GM18508 (cell line): ENCODE data around the gene GBX2.
"Not testable (repeated sequence)": the region's sequence is repeated elsewhere in the genome, so short reads cannot be mapped to it uniquely, and the experiment has no call there.

Experiments
- ATAC-seq: cut with Tn5 transposase; IDR thresholded peaks from one replicate; pipeline ENCODE4 v1.9.1; 2021; ENCODE audit warnings: moderate number of reproducible peaks; ENCODE audit not compliant: insufficient read depth, unreplicated experiment

GBX2 gene

GRCh38 chr2:236157815-236158498 lies 10.2 kb downstream of the GBX2 start:
- no peak for ATAC-seq

DNA sequence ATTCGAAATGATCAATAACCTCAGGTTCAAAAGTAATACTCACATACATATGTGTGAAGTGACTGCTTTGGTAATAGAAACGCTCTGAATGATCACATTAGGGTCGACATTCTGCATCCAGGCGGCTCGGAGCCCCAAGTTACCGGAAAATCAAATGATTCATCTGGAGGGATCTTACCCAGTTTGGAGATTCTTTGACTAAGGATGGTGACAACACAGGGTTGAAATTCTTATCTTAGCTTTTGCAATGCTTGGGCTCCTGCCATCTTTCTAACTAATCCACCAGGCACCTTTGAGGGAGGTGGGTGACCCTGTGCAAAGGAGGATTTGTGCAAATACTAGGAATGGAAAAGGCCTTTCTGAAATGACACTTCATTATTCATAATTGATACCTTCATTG lies 10.8 kb downstream of the GBX2 start:
- ATAC-seq, result no peak

DNA sequence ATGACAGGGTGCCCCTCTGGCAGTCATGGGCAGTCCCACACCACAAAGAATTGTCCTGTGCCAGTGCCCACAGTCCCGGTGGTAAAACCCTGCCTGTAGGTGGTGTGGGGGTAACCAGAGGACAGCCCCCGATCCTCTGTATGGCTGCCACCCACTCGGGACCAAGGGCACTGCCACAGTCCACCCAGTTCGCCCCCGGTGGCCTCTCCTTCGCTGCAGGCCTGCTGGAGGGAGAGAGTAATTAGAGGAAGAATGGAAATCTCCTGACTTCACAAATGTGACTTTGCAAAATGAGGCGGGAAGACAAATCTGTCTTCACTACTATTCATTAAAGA lies 11.4 kb downstream of the GBX2 start:
- ATAC-seq, result no peak

GRCh38 chr2:236156095-236156859 lies 11.9 kb downstream of the GBX2 start:
- no peak for ATAC-seq

GRCh38 chr2:236155406-236155805 lies 12.8 kb downstream of the GBX2 start:
- ATAC-seq, result no peak

- ATAC-seq, result no peak
Measured at GRCh38 chr2:236146436-236146835, 21.8 kb downstream of the GBX2 start.

DNA sequence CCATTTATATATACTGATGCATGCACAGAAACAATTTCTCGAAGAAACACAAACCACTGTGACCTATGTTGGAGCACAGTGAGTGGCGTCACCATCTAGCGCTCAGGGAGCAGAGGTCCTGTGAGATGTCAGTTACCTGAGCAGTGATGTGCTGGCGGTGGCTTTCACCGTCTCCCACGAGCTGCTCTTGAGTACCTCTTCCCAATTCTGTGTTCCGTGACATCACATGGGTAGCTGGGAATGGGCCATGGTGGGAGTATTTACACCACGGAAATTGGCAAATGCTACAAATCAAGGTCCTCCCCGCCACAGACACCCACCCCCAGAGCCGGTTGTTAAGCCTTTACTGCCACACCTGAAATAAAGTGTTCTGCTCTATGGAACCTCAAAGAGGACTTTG lies 24.4 kb downstream of the GBX2 start:
- no peak for ATAC-seq

DNA sequence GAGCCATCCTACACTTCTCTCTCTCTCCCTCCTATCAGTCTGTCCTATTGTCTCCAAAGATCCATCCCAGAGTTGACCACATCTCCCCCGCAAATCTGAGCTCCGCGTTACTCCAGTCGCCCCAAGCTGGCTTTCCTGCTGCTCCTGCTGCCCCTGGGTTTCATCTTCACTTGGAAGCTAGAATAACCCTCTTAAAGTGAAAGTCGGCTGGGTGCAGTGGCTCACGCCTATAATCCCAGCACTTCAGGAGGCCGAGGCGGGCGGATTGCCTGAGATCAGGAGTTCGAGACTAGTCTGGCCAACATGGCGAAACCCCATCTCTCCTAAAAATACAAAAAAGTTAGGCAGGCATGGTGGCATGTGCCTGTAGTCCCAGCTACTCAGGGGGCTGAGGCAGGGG lies 26.6 kb downstream of the GBX2 start:
- ATAC-seq, result not testable (repeated sequence)

- no peak for ATAC-seq
Measured at GRCh38 chr2:236137066-236137465, 31.1 kb downstream of the GBX2 start.

GRCh38 chr2:236136538-236136937 lies 31.6 kb downstream of the GBX2 start:
- ATAC-seq, result no peak

GRCh38 chr2:236133410-236134012 lies 34.7 kb downstream of the GBX2 start:
- no peak for ATAC-seq

- no peak for ATAC-seq
Measured at GRCh38 chr2:236131073-236131692, 37.0 kb downstream of the GBX2 start.

GRCh38 chr2:236130349-236130998 lies 37.7 kb downstream of the GBX2 start:
- ATAC-seq, result no peak

DNA sequence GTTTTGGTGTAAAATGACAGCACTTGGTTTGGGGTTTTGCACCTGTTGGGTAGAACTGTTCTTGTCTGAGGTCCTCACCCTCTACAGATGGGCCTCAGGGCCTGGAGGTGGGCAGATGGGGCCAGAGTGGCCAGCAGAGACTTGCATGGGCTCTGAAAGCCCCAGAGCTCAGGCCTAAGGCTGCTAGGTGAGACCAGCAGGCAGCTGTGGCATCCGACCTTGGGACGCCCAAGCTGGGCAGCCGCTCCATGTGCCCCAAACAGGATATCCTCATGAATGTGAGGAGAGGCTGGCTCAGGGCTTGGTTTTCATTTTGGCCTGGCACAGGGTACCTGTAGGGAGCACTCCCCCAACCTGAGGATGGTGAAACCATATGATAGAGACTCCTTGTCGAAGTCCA lies 38.3 kb downstream of the GBX2 start:
- ATAC-seq, result no peak

DNA sequence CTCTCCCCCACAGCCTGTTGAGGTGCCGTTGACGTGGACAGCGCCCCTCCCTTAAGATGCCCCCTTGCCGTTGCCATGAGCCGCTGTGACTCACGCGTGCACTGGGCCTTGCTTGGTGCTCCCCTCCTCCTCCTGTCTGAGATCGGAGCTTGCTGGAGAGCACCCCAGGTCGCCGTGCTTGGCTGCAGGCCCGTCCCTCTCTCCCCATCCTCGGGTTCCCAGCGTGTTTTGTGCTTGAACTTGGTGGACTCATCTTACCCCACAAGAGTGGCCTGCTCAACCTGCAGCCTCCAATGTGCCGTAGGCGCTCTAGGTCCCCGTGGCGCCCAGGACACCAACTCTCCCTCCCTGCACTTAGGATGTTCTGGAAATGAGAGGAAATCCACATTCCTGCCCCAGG lies 39.9 kb downstream of the GBX2 start:
- no peak for ATAC-seq

DNA sequence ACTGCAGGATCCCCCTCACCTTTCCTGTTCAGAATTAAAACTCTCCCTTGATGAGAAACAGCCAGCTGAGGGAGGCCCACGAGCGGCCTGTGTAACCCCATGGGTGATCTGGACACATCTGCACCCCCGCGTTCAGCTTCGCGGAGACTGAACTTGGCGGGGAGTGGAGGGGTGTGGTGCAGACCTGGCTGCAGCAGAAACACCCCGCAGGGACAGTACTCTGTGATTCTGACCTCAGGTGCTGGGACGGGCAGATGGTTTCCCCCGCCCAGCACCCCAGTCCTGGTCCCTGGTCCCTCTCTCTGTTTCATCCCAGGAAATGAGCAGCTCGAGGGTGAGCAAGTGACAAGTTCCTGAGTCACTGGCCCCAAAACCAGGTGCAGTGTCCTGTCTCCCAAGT lies 41.2 kb downstream of the GBX2 start:
- no peak for ATAC-seq

DNA sequence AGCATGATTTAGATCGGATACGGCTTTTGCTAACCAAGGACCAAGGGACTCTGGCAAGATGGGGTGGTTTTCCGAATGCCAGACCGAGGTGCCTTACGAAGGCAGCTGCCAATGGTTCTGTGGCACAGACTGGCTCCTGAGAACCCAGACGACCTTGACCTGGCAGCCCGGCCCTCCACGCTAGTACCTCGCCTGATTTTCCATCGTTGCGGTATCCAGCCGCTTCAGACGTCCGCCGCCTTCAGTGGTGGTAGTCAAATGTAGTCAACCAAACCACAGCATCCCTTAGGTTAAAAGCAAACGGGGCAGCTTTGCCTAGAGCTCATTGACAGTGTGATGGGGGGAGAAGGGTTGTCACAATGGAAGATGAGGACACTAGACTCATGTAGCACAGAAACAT lies 42.6 kb downstream of the GBX2 start:
- ATAC-seq, result no peak

DNA sequence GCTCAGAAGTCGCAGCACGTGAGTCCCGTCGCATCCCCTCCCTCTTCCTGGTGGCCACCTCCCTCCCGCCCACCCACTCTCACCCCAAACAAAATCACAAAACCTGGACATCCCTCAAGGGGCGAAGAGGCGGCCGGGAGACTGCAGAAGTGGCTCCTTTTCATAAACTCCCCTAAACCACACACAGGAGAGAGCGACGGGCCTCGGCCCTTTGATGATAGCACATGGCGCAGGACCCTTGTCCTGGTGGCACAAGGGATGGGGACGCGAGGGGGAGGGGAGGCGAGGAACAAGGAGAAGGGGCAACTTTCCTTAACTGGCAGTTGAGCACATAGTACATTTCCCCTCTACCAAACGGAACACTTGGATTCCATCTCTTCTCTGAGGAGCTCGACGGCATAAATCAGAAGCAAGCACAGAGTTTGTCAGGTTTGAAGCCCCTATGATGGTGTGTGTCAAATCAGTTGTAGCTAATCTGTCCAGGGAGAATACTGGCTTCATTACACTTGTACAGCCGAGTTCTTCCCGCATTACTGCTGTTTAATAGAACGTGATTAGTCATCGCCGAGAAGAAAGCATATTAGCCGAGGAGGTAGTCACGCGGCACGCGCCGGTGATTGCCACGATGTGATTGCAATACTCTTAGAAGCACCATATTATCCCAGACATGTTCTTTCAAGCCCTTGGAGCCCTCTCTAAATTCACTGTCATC lies 43.8 kb downstream of the GBX2 start:
- ATAC-seq, result no peak

DNA sequence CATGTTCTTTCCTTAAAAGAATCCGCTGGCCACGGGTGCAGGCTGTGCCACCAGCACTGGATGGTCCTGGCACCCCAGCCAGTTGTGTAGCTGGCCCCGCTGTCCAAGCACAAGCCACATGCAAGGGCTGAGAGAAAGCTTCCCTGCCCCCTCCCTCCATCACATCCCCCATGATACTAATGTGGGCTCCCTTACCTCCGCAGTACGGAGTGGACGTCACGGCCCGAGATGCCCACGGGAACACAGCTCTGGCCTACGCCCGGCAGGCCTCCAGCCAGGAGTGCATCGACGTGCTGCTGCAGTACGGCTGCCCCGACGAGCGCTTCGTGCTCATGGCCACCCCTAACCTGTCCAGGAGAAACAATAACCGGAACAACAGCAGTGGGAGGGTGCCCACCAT lies 44.5 kb downstream of the GBX2 start:
- ATAC-seq, result no peak

DNA sequence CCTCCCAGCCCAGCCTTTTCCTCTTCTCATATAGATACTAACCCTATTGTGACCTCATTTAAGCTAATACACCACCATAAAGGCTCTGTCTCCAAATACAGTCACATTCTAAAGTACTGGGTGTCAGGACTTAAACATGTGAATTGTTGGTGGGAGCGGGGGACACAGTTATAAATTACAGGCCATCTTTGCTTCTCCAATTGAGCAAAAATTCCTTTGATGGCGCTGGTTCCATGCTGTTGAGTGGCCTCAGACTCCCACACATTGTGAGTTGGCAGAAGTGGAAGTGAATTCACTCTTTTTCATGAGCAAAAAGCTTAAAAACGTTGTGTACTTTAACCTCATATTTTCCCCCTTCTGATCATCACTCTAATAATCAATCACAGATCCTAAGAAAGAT lies 46.0 kb downstream of the GBX2 start:
- no peak for ATAC-seq
